Upper lobe of left lung (tissue), 6 donors: Measurements from ENCODE around the gene RPP14. TPM values are rescaled to one million over a fixed set of nuclear protein-coding genes. Genes with fewer than 3 reads are reported as not detected.
"Not testable (repeated sequence)": the region's sequence is repeated elsewhere in the genome, so short reads cannot be mapped to it uniquely, and the experiment has no call there.

Experiments
- ATAC-seq, 2 donors: fragments of 200-7000 bp; cut with Tn5 transposase; one replicate each; pipeline ENCODE4 v1.9.1; 2022; ENCODE audit warnings: mild to moderate bottlenecking in 2 of 2, moderate library complexity in 2 of 2; ENCODE audit not compliant: low FRiP score in 2 of 2
- DNase-seq, 2 donors: peaks; one replicate each; pipeline ENCODE4 v3.0.0-alpha.2; 2019 to 2020
- H3K27ac ChIP-seq, 4 donors: fragments of 200-600 bp; sonication (generic); one replicate each; pipeline ENCODE4 v1.5.1; 2016 to 2019
- H3K27me3 ChIP-seq, 4 donors: fragments of 200-600 bp; sonication (generic); one replicate each; pipeline ENCODE4 v1.5.1; 2017 to 2019
- H3K36me3 ChIP-seq, 4 donors: fragments of 200-600 bp; sonication (generic); one replicate each; pipeline ENCODE4 v1.5.1; 2016 to 2019
- H3K4me1 ChIP-seq, 4 donors: fragments of 200-600 bp; sonication (generic); one replicate each; pipeline ENCODE4 v1.5.1; 2018 to 2019
- H3K4me3 ChIP-seq, 4 donors: fragments of 200-600 bp; sonication (generic); one replicate each; pipeline ENCODE4 v1.5.1; 2017 to 2019; ENCODE audit warnings: mild to moderate bottlenecking in 2 of 4, moderate library complexity in 1 of 4
- H3K9me3 ChIP-seq, 4 donors: fragments of 200-600 bp; sonication (generic); one replicate each; pipeline ENCODE4 v1.5.1; 2018 to 2019
- EP300 ChIP-seq, 4 donors: sonication (generic); formaldehyde crosslinking; IDR thresholded peaks; one replicate each; pipeline ENCODE4 v1.5.1; 2017; ENCODE audit warnings: antibody characterized with exemption in 4 of 4, control low read depth in 2 of 4
- POLR2A ChIP-seq, 4 donors: fragments of 450-650 bp; IDR thresholded peaks; one replicate each; pipeline ENCODE4 v1.5.1; 2016 to 2017; ENCODE audit warnings: antibody characterized with exemption in 4 of 4, mild to moderate bottlenecking in 2 of 4
- POLR2AphosphoS5 ChIP-seq, 2 donors: sonication (generic); formaldehyde crosslinking; IDR thresholded peaks; one replicate each; pipeline ENCODE4 v1.5.1; 2017; ENCODE audit warnings: antibody characterized with exemption in 2 of 2
- WGBS, 2 donors: methylation state at CpG; one replicate each; pipeline ENCODE4 v1.1.5; 2017 to 2018; 5-methylcytosine and 5-hydroxymethylcytosine counted together
- total RNA-seq, 6 donors: library from RNA; depleted of rRNA in 4 of 6; stranded (reverse); fragments of >200 nt in 4 of 6; gene quantifications; one replicate each; pipeline versions ENCODE4 v1.1.0 to v1.2.1, GENCODE V29; 2016 to 2021
- TF ChIP-seq, protein P1 (sequence below), 6 experiments: fragments of 450-650 bp in 4 of 6; fragments of 200-600 bp in 2 of 6; sonication (generic) in 2 of 6; IDR thresholded peaks; one replicate each; pipeline ENCODE4 v1.5.1; 2016 to 2019; ENCODE audit warnings: antibody characterized with exemption in 6 of 6
- donor health status: DM: no; HTN: no; CAD: no; lungs with moderate emphysema.
- donor health status: DM: no; HTN: yes; CAD: no; lungs with severe emphysema.

The RPP14 gene
- total RNA-seq, 6 donors from 2014 or later, result 6.3 to 11.0 (median 9.4) TPM

DNA sequence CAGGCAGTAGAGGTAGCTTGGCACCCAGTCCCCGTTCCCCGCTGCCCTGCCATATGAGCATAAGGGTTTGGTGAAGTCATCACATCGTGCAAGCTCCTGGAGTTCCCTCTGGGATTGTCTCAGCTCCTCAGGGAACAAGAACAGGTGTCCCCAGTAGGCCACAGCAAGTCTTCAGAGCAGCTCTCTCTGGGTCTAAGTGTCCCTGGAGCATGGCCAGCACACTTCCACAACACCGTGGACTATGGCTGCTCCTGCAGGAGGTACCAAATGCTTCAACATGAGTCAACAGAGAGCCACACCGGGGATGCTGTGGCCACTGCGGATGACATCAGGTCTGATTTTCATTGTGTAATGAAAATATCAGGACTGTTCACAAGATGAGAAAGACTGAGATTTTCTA, 45.3 kb upstream of the RPP14 start:
- H3K4me1 ChIP-seq, result no peaks in the 10 kb centered on the region
- WGBS, 2 donors, result 85 to 89% methylated on average over 3 to 6 of the region's 6 CpGs
- TF ChIP-seq, protein P1, sequence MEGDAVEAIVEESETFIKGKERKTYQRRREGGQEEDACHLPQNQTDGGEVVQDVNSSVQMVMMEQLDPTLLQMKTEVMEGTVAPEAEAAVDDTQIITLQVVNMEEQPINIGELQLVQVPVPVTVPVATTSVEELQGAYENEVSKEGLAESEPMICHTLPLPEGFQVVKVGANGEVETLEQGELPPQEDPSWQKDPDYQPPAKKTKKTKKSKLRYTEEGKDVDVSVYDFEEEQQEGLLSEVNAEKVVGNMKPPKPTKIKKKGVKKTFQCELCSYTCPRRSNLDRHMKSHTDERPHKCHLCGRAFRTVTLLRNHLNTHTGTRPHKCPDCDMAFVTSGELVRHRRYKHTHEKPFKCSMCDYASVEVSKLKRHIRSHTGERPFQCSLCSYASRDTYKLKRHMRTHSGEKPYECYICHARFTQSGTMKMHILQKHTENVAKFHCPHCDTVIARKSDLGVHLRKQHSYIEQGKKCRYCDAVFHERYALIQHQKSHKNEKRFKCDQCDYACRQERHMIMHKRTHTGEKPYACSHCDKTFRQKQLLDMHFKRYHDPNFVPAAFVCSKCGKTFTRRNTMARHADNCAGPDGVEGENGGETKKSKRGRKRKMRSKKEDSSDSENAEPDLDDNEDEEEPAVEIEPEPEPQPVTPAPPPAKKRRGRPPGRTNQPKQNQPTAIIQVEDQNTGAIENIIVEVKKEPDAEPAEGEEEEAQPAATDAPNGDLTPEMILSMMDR (IDR thresholded peaks at IDR 0.05), result no peak
- TF ChIP-seq POLR2A (IDR thresholded peaks at IDR 0.05) (no peak), POLR2AphosphoS5 (IDR thresholded peaks at IDR 0.05) (no peak), EP300 (IDR thresholded peaks at IDR 0.05) (no peak)
- no peak for ATAC-seq
- no peaks in the 10 kb centered on the region for H3K27me3 ChIP-seq
- H3K4me3 ChIP-seq, result no peak overlapping the region
- no peak overlapping the region for H3K27ac ChIP-seq
- H3K9me3 ChIP-seq, result no peaks in the 10 kb centered on the region
- no peak for DNase-seq
- H3K36me3 ChIP-seq, result peaks cover 0 to 46% (median 3%) of the 10 kb centered on the region in 4 donors

DNA sequence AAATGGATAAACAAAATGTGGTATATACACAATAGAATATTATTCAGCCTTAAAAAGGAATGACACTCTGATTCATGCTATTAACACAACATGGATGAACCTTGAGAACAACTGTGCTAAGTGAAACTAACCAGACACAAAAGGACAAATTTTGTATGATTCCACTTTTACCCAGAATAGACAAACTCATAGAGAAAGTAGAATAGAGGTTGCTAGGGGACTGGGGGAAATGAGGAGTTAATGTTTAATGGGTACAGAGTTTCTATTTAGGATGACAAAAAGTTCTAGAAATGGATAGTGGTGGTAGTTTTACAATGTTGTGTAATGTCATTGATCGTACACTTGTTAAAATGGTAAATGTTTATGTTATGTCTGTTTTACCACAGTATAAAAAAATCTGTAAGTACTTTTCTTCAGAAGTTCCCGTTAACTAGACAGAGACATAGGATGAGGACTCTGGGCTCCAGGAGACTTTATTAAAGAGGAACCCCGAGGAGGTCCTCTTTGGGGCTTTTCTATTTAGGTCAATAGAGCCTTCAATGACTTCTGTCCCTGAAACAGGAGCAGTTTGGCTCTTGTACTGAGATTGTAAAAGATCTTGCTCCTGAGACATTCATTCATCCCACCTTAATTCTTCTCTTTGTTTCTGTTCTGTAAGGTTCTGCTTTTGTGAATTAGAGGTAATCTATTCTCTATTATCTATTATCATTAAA, 43.9 kb upstream of the RPP14 start:
- no peak overlapping the region for H3K4me3 ChIP-seq
- no peaks in the 10 kb centered on the region for H3K4me1 ChIP-seq
- no peaks in the 10 kb centered on the region for H3K27me3 ChIP-seq
- H3K36me3 ChIP-seq, result peaks cover 0 to 37% (median 3%) of the 10 kb centered on the region in 4 donors
- WGBS, 2 donors, result 80 to 84% methylated on average over 3 of the region's 3 CpGs
- ATAC-seq (no peak), DNase-seq (no peak)
- no peak overlapping the region for H3K27ac ChIP-seq
- H3K9me3 ChIP-seq, result no peaks in the 10 kb centered on the region
- TF ChIP-seq, protein P1 (IDR thresholded peaks at IDR 0.05), result no peak
- TF ChIP-seq POLR2AphosphoS5 (IDR thresholded peaks at IDR 0.05), result no peak
- no peak for TF ChIP-seq EP300 (IDR thresholded peaks at IDR 0.05)
- TF ChIP-seq POLR2A (IDR thresholded peaks at IDR 0.05), result no peak

DNA sequence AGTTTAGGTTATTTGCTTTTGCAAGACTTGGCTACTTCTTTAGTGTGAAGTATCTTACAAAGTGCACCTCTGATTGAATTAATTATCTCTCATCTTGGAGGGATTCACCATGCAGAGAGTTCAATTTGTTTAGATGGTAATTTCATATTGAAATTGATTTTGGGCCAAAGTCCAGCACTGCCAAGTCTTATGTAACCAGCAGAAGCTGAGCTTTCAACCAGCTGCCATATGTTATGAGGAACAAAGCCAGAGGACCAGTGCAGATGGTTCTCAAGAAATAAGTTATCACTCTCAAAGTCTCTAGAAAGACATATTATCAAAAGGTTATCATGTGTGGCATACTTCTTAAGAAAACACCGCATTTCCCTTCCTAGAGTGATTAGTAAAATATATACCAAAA, 39.5 kb upstream of the RPP14 start:
- TF ChIP-seq, protein P1 (IDR thresholded peaks at IDR 0.05), result no peak
- TF ChIP-seq POLR2A (IDR thresholded peaks at IDR 0.05), result no peak
- TF ChIP-seq EP300 (IDR thresholded peaks at IDR 0.05), result no peak
- TF ChIP-seq POLR2AphosphoS5 (IDR thresholded peaks at IDR 0.05), result no peak
- H3K4me1 ChIP-seq, result no peaks in the 10 kb centered on the region
- WGBS, 2 donors, result 81 to 85% methylated on average over 1 of the region's 1 CpG
- H3K27ac ChIP-seq, result no peak overlapping the region
- H3K36me3 ChIP-seq, result peaks cover 0 to 15% (median 3%) of the 10 kb centered on the region in 4 donors
- no peaks in the 10 kb centered on the region for H3K9me3 ChIP-seq
- H3K27me3 ChIP-seq, result no peaks in the 10 kb centered on the region
- H3K4me3 ChIP-seq, result no peak overlapping the region
- no peak for ATAC-seq
- no peak for DNase-seq

DNA sequence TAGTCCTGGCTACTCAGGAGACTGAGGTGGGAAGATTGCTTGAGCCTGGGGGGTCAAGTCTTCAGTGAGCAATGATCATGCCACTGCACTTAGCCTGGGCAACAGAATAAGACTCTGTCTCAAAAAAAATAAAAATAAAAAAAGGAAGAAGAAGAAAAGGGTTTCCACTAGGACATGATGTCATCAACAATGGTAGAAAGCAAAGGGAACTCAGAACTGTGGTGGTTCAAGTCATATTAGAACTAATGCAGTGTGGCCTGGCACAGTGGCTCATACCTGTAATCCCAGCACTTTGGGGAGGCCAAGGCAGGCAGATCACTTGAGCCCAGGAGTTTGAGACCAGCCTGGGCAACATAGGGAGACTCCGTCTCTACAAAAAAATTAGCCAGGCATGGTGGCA, 38.5 kb upstream of the RPP14 start:
- peaks cover 0 to 15% (median 3%) of the 10 kb centered on the region in 4 donors for H3K36me3 ChIP-seq
- not testable (repeated sequence) for H3K27me3 ChIP-seq, H3K27ac ChIP-seq, H3K9me3 ChIP-seq, ATAC-seq, H3K4me3 ChIP-seq, DNase-seq, H3K4me1 ChIP-seq
- WGBS, 2 donors, result 94 to 100% methylated on average over 1 of the region's 1 CpG

DNA sequence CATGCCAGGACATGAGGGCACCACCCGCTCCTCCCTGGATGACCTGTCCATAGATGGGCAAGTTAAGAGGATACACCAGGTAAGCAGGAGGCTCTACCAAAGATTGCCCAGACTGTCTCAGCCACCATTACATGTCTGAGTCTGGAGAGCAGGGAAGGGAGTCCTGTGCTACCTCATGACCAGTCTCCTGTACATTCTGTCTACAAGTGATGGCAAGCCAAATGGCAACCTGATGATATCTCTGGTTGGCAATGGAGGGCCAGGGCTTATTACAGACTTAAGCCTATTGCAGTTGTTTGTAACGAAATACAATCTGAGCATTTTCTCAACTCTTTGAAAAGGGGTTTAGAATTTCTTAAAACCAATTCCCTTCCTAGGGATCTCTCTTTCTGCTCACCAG, 36.7 kb upstream of the RPP14 start:
- Histone ChIP-seq H3K9me3 (no peaks in the 10 kb centered on the region), H3K4me1 (peaks cover 0 to 3% (median 1%) of the 10 kb centered on the region in 4 donors), H3K27me3 (no peaks in the 10 kb centered on the region), H3K27ac (no peak overlapping the region), H3K36me3 (peaks cover 0 to 21% (median 3%) of the 10 kb centered on the region in 4 donors), H3K4me3 (no peak overlapping the region)
- no peak for TF ChIP-seq POLR2A (IDR thresholded peaks at IDR 0.05)
- TF ChIP-seq EP300 (IDR thresholded peaks at IDR 0.05), result no peak
- TF ChIP-seq, protein P1 (IDR thresholded peaks at IDR 0.05), result no peak
- TF ChIP-seq POLR2AphosphoS5 (IDR thresholded peaks at IDR 0.05), result no peak
- ATAC-seq (no peak), DNase-seq (no peak)
- 87 to 100% methylated on average over 2 of the region's 2 CpGs for WGBS, 2 donors
